RCC 7860 (cell line): ENCODE results near the gene TUBB1.
"Not testable (repeated sequence)": the region's sequence is repeated elsewhere in the genome, so short reads cannot be mapped to it uniquely, and the experiment has no call there.

Source experiments
- DNase-seq: peaks from one replicate; pipeline ENCODE4 v3.0.0-alpha.2; 2015; ENCODE audit warnings: low spot score
- FAIRE-seq: peaks from 2 replicates; lab custom pipeline; 2012; peaks lifted over from hg19 to GRCh38; lab: Jason Lieb, UNC

TUBB1 gene

GRCh38 chr20:59004763-59005522, 14.3 kb upstream of the TUBB1 start:
- DNase-seq (no peak), FAIRE-seq (no peak)

GRCh38 chr20:59005523-59006166, 13.6 kb upstream of the TUBB1 start:
- DNase-seq (no peak), FAIRE-seq (no peak)

- no peak for FAIRE-seq
- peak; percentile 35 for DNase-seq
These were observed 12.9 kb upstream of the TUBB1 start for GRCh38 chr20:59006167-59006863.

- FAIRE-seq (no peak), DNase-seq (peak; percentile 47)
These were observed 12.2 kb upstream of the TUBB1 start, which contains the start of gene CTSZ for GRCh38 chr20:59006864-59007664. Gene CTSZ (minus strand): TSS chr20:59007254. CDS start chr20:59007128, 126 bp downstream.

- DNase-seq (peak; percentile 76), FAIRE-seq (no peak)
These were observed 11.3 kb upstream of the TUBB1 start for GRCh38 chr20:59007665-59008511.

- DNase-seq: no peak
- no peak for FAIRE-seq
These were observed 10.4 kb upstream of the TUBB1 start for GRCh38 chr20:59008715-59009336.

GRCh38 chr20:59010321-59010994, 8.8 kb upstream of the TUBB1 start:
- DNase-seq (no peak), FAIRE-seq (no peak)

- FAIRE-seq (peak; percentile 60), DNase-seq (peak; percentile 92)
These were observed 8.0 kb upstream of the TUBB1 start for GRCh38 chr20:59010995-59011873.

- not testable (repeated sequence) for FAIRE-seq, DNase-seq
These were observed 7.4 kb upstream of the TUBB1 start for GRCh38 chr20:59011874-59012157.

GRCh38 chr20:59013031-59013951, 5.9 kb upstream of the TUBB1 start:
- no peak for FAIRE-seq
- DNase-seq: no peak

- DNase-seq (peak; percentile 53), FAIRE-seq (no peak)
These were observed 5.1 kb upstream of the TUBB1 start for GRCh38 chr20:59013959-59014608.

GRCh38 chr20:59014680-59015389, 4.4 kb upstream of the TUBB1 start:
- DNase-seq: no peak

GRCh38 chr20:59015411-59015810, 3.8 kb upstream of the TUBB1 start:
- DNase-seq: no peak
- no peak for FAIRE-seq

More at GRCh38 chr20:59014680-59015389, 4.4 kb upstream of the TUBB1 start:
- FAIRE-seq: no peak

GRCh38 chr20:59015812-59016711, 3.2 kb upstream of the TUBB1 start:
- DNase-seq: no peak

More at GRCh38 chr20:59015812-59016711, 3.2 kb upstream of the TUBB1 start:
- FAIRE-seq: no peak
